ENCODE results near the gene DOCK7. TPM values are rescaled to one million over a fixed set of nuclear protein-coding genes. Genes with fewer than 3 reads are reported as not detected.
"Not testable (repeated sequence)": the region's sequence is repeated elsewhere in the genome, so short reads cannot be mapped to it uniquely, and the experiment has no call there.

The DOCK7 gene
- total RNA-seq, 2 donors from 2014 or later = 11.3 to 16.0 TPM

DNA sequence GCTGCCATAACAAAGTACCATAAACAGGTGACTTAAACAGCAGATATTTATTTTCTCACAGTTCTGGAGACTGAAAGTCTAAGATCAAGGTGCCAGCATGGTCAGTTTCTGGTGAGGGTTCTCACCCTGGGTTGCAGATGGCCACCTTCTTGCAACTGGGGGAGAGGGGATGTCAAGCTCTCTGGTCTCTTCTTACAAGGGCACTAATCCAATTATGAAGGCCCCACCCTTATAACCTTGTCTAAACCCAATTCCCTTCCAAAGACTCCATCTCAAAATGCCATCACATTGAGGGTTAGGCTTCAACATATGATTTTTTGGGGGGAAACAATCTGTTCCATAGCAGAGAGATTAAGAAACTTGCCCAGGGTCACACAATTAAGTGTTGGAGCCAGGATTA lies 115.7 kb downstream of the DOCK7 start:
- DNase-seq (no peak), ATAC-seq (no peak)
- intact Hi-C loops (cut with DNase I) = no loop called here

DNA sequence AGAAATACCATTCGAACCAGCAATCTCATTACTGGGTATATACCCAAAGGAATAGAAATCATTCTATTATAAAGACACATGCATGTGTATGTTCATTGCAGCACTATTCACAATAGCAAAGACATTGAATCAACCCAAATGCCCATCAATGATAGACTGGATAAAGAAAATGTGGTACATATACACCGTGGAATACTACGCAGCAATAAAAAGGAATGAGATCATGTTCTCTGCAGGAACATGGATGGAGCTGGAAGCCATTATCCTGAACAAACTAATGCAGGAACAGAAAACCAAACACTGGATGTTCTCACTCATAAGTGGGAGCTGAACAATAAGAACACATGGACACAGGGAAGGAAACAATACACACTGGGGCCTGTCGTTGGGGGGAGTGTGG lies 116.7 kb downstream of the DOCK7 start:
- ATAC-seq; intact Hi-C loops (cut with DNase I); DNase-seq: not testable (repeated sequence)

DNA sequence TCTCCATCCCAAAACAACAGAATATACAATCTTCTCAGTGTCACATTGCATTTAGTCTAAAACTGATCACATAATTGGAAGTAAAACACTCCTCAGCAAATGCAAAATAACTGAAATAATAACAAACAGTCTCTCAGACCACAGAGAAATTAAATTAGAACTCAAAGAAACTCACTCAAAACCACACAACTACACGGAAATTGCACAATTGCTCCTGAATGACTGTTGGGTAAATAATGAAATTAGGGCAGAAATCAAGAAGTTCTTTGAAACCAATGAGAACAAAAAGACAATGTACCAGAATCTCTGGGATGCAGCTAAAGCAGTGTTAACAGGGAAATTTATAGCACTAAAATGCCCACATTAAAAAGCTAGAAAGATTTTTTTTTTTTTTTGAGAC lies 120.3 kb downstream of the DOCK7 start:
- intact Hi-C loops (cut with DNase I); ATAC-seq; DNase-seq: not testable (repeated sequence)

DNA sequence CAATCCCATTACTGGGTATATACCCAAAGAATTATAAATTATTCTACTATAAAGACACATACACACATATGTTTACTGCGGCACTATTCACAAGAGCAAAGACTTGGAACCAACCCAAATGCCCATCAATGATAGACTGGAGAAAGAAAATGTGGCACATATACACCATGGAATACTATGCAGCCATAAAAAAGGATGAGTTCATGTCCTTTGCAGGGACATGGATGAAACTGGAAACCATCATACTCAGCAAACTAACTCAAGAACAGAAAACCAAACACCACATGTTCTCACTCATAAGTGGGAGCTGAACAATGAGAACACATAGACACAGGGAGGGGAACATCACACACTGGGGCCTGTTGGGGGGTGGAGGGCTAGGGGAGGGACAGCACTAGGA lies 121.0 kb downstream of the DOCK7 start:
- intact Hi-C loops (cut with DNase I); DNase-seq; ATAC-seq: not testable (repeated sequence)

DNA sequence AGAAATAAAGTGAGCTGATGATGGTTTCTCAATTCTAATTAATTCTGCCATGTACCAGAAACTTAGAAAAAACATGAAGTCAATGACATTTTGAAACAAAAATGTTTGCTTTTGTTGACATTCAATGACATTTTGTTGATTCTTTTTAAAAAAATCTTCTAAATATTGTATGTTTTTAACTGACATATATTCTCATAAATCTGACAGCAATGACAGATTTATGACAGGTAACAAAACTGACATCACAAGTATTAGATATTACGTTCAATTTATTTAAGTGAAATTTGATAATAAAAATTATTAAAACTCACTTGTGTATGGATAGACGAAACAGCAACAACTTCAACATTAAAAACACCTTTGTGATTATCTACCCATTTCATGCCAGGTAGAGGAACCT lies 126.9 kb downstream of the DOCK7 start:
- ATAC-seq (no peak), DNase-seq (no peak)
- intact Hi-C loops (cut with DNase I) = no loop called here

DNA sequence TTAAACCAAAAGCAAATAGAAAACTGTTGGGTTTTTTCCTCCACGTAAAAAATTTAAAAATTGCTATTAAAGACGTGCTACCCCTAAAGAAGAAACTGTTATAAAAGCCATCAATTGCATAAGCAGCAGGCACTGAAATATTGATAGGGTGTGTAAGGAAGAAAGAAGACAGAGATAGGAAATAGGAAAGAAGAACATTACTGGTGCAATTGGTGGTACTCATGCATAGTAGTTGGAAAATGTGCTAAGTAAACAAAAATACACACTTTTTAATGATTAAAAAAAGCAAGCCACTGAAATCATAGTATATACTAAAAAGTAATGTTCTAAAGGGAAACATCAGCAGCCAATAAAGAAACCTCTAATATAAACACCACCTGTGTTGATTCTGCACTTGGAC lies 143.6 kb downstream of the DOCK7 start:
- intact Hi-C loops (cut with DNase I) = no loop called here
- DNase-seq = no peak
- no peak for ATAC-seq

DNA sequence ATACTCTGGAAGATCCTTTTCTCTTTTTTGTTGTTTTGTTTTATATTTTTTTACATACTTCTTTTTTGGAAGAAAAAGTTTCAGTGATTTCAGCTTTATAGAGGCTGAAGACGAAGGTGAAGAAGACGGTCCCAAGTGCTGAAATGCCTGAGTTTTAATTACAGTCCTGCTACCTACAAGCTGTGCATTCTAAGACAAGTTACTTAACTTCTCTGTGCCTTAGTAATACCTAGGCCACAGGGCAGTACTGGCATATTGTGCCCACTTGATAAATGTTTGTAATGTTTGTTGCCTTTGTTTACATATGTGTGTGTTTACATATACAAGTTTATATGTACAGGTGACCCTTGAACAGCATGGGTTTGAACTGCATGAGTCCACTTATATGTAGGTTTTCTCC lies 147.1 kb downstream of the DOCK7 start:
- ATAC-seq = no peak
- intact Hi-C loops (cut with DNase I) = no loop called here

DNA sequence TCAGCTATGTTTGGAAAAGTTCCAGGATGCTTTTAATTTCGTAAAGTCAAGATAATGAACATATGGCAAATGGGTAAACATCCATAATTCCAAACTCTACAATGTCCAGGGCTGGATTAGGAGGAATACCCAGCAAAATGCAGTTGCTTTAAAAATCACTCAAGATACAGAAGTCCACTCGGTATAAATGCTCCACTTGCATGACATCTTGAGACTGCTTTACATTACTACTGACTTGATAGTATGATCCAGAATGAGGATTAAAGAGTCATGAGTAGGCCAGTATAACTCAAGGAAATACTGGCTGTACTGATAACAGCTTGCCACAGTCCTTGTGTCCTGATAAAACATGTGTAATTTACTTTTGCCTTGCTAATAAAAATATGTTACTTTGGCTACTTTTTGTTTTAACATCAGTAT lies 149.1 kb downstream of the DOCK7 start:
- intact Hi-C loops (cut with DNase I) = no loop called here
- DNase-seq = no peak
- no peak for ATAC-seq

More for the DNA sequence above, 147.1 kb downstream of the DOCK7 start:
- no peak for DNase-seq

DNA sequence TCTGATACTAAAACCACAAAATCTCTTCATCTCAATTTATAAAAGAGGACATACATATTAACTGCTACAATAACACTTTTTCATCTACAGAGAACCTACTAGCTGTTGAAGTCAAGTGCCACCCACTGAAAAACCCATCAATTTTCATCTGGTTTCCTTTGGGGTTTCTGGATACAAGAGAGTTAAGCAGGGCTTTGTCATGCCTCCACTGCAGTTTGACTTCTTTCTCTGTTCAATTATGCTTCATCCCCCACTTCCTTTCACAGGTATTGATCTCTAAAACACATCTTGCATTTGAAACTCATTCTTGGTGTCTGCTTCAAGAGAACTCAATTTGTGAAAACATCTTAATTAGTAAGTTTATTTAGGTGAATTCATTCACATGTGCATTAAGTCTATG lies 151.3 kb downstream of the DOCK7 start:
- intact Hi-C loops (cut with DNase I) = no loop called here
- DNase-seq (no peak), ATAC-seq (no peak)

DNA sequence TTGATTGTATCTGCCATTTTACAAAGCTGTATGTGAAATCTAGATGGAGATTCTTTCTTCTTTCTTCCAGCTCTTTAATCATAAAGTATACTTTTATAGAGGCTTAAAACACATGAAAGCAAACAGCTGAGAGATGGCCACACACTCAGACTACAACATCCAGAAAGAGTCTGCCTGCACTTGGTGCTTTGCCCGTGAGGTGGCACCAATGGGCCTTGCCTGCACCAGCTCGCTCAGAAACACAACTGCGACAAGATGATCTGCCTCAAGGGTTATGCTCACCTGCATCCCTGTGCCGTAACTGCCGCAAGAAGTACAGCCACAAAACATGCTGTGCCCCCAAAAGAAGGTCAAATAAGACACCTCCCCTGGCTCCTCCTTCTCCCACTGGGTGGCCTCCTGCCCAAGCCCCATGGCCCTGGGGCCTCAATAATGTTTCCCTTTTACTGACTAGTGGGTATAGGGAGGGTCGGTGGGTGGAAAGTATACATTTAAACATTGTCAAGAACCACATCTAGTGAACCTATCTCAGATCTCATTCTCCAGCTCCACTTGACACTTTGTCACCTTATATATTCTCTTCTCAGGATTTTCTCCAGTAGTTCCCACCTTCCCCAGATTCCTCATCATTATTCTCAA lies 157.6 kb downstream of the DOCK7 start:
- DNase-seq (peak; percentile 28), ATAC-seq (peak; percentile 63 to 72)
- intact Hi-C loops (cut with DNase I) = loop anchor here (5.0 kb wide), 2 partner anchors 207 to 217 kb away; no protein-coding TSS in a partner anchor

DNA sequence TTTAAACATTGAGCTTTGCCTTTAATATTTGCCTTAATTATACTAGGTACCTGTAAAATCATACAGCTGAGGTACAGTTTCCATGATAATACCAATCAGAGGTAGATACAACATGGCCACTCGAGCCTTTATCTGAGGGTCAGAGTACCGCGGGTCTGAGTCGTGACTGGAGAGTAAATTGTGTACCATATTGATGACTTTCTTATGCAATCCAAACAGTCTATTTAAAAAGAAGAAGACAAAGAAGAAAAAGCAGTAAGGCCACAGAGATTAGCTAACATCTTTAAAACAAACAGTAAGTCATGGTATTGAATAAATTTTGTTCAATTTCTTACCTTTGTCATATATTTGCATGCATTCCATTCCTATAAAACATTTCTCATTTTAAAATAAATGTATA lies 159.0 kb downstream of the DOCK7 start:
- intact Hi-C loops (cut with DNase I) = no loop called here
- ATAC-seq (no peak), DNase-seq (no peak)

DNA sequence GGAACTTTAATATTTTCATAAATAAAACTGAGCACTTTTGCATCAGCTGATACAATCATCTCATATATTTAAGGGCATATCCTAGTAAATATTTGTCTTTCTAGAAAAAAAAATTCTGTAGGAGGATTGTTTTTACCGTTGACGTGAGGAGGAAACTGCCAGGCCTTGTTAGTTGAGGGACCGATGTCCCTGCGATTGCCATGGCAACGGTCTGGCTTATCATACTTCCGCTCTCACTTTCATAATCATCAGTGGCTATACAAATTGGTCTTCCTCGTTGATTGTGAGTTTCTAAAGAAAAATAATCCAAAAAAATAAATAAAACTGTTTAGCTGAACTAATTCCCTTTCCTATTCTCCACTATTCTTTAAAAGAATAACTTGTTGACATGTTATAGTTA lies 160.2 kb downstream of the DOCK7 start:
- DNase-seq = peak; percentile 55
- ATAC-seq = no peak
- intact Hi-C loops (cut with DNase I) = no loop called here

DNA sequence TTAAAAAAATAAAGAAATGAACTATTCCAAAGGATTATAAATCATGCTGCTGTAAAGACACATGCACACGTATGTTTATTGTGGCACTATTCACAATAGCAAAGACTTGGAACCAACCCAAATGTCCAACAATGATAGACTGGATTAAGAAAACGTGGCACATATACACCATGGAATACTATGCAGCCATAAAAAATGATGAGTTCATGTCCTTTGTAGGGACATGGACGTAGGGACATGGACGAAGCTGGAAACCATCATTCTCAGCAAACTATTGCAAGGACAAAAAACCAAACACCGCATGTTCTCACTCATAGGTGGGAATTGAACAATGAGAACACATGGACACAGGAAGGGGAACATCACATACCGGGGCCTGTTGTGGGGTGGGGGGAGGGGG lies 160.8 kb downstream of the DOCK7 start:
- DNase-seq; ATAC-seq; intact Hi-C loops (cut with DNase I): not testable (repeated sequence)

DNA sequence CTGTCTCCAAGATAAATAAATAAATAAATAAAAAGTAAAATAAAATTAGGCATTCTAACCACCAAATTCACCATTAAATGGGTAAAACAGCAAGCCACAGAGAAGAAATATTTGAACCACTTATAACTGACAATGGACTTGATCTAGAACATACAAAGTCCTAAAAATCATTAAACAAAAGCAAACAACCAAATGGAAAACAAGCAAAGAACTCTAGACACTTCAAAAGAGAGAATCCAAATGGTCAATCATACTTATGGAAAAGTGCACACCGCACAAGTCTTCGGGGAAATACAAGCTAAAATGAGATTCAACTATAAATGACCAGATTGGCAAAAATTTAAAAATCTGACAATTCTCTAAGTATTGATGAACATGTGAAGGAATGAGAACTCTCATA lies 164.3 kb downstream of the DOCK7 start:
- no peak for DNase-seq
- no peak for ATAC-seq
- intact Hi-C loops (cut with DNase I) = no loop called here

DNA sequence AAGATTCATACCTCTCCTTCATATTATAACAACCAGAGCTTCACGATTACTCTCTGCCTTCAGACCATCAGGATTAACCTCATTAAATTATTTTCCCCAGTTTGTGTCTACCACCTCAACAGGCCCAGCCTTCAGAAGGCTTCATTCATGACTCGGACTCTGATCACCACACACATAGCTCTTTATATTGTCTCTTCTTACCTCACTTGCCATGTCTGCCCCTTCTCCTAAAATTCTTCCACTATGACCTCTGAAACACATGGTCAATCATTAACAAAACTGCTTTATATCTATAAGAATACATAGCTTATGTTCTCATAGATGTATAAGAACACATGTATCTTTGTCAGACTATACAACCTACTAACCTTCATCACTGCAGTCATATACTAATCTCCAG lies 171.6 kb downstream of the DOCK7 start:
- DNase-seq (no peak), ATAC-seq (no peak)
- intact Hi-C loops (cut with DNase I) = no loop called here

DNA sequence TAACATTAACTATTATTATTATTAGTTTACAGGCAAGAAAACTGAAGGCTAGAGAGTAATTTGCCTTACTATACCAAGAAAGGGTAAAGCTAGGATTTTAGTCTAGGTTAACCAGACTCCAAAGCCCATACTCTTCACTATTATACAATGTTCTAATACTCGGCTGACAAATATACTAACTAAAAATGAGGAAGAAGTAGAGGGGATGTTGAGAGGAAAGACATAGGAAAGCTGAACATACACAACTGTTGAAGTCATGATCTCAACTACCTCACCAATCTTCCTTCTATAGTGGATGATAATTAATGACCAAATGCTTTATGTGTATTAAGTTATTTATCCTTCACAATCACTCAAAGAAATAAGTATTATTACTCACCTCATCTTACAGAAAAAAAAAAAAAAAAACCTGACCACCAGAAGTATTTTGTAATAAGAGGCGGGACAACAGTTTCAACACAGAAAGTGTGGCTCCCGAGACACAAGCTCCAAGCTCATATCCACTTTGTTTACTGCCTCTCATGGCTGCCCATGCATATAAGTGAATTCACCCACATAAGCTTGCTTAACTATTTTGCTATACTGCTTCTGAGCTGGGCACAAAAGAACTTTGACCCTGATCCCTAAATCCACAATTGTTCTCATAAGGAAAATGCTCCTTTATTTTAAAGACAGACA lies 173.3 kb downstream of the DOCK7 start:
- no peak for DNase-seq
- ATAC-seq = no peak
- intact Hi-C loops (cut with DNase I) = loop anchor here in 1 of 2 donors (5.0 kb wide), 1 partner anchor 232 kb away; no protein-coding TSS in a partner anchor

DNA sequence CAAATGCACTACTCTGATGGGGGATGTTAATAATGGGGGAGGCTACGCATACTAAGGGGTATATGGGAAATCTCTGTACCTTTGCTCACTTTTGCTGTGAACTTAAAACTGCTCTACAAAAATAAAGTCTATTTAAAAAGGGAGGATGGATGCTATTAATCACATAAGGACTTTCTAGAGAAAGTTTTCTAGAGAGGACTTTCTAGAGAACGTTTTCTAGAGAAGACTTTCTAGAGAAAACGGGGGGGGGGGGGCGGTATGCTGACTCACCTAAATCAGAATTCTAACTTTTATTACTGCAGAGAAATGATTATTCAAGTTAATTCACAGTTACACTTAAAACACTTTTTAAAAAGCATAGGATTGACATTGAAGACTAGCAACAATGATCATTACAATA lies 175.2 kb downstream of the DOCK7 start:
- ATAC-seq (no peak), DNase-seq (no peak)
- intact Hi-C loops (cut with DNase I) = loop anchor here in 1 of 2 donors (5.0 kb wide), 1 partner anchor 234 kb away; no protein-coding TSS in a partner anchor

DNA sequence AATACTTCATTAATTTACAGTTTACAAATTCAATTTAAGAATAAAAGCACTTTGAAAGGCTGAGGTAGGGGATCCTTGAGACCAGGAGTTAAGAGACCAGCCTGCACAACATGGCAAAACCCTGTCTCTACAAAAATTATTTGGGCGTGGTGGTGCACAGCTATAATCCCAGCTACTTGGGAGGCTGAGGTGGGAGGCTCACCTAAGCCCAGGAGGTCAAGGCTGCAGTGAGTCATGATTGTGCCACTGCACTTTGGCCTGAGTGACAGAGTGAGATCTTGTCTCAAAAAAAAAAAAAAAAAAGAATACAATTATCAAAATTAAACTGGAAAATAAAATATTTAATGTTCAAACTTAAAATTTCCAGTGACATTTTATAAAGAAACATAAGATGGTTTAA lies 179.2 kb downstream of the DOCK7 start:
- intact Hi-C loops (cut with DNase I) = loop anchor here in 1 of 2 donors (5.0 kb wide), 1 partner anchor 238 kb away; no protein-coding TSS in a partner anchor
- DNase-seq (no peak), ATAC-seq (no peak)

DNA sequence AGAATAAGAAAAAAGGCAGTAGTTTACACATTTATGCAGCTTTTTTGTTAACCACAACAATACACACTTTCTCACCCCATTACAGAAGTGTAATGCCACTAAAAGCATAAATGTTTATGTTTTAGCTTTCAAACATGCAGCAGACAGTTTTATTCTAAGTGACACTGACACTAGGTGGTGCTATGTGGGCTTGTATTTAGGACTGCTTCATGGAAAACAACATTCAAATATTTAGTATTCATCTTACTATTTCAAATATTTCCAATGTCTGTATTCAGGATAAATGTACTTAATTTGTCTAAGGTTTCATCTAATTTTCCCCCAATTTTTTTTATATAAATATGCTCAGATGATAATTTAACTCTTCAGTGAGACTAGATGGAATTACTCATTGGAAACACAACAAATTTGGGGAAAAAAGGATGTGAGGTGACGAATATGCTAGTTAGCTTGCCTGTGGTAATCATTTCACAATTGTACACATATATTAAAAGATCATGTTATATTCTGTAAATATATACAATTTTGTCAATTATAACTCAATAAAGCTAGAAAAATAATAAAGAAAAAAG lies 179.9 kb downstream of the DOCK7 start:
- intact Hi-C loops (cut with DNase I) = loop anchor here in 1 of 2 donors (5.0 kb wide), 1 partner anchor 239 kb away; no protein-coding TSS in a partner anchor
- no peak for DNase-seq
- peak in 1 of 2 donors; percentile 27 for ATAC-seq

DNA sequence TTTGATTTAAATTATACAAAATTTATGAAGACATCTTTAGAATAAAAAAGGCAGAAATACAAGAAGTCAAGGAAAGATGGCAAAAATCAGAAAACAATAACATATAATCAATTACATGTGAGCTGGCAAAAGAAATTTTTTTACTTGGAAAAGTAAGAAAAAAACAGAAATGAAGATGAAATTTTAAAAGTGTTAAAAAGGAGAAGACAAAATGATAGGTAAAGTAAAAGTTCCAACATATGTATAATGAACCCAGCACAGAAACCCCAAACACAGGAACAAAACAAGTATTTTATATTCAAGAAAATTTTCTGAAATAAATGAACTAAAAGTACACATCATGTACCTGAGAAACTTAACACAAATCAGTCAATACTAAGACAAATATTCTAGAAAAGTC lies 188.0 kb downstream of the DOCK7 start:
- intact Hi-C loops (cut with DNase I) = no loop called here
- no peak for DNase-seq
- no peak for ATAC-seq

All from left cardiac atrium (tissue), 4 donors.